ENCODE results near the gene PROK1.

The PROK1 gene

DNA sequence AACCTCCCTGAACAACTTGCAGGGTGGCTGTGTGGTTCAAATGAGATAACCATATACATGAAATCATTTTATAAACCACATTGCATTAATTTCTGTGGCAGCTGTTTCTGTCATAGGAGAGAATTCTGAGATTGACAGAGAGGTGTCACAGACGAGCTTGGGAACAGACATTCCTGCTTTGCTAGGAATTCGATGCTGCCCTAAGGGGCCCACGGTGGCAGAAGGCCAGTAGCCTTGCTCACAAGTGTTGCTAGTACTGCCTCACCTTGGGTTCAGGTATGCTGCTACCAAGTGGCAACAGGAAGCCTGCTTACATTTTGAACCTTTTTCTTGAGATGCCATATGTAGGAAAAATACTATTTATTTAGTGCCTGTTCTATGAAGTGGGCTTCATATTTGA lies 54.6 kb downstream of the PROK1 start:
- Histone ChIP-seq H3K4me3 (replicated peaks; ENCODE audit: low read depth, low read length) (no peak overlapping the region), H3K27me3 (replicated peaks; ENCODE audit: control insufficient read depth, insufficient read depth, low read length) (no peaks in the 10 kb centered on the region; the same call in 1 of the 2 replicates), H3K36me3 (ENCODE audit: control insufficient read depth, insufficient read depth, low read length) (no peaks in the 10 kb centered on the region)
- no peak for DNase-seq (ENCODE audit: extremely low read depth, insufficient read length)
- no peak for TF ChIP-seq CTCF (IDR thresholded peaks at IDR 0.05; ENCODE audit: insufficient read depth, low read length, poor library complexity, severe bottlenecking)

GRCh38 chr1:110506541-110506940 lies 55.6 kb downstream of the PROK1 start:
- no peak for TF ChIP-seq CTCF (IDR thresholded peaks at IDR 0.05; ENCODE audit: insufficient read depth, low read length, poor library complexity, severe bottlenecking)
- Histone ChIP-seq H3K27me3 (replicated peaks; ENCODE audit: control insufficient read depth, insufficient read depth, low read length) (no peaks in the 10 kb centered on the region; the same call in 1 of the 2 replicates), H3K36me3 (ENCODE audit: control insufficient read depth, insufficient read depth, low read length) (no peaks in the 10 kb centered on the region), H3K4me3 (replicated peaks; ENCODE audit: low read depth, low read length) (no peak overlapping the region)
- DNase-seq (ENCODE audit: extremely low read depth, insufficient read length), result no peak
